DND-41 (cell line): ENCODE data around the gene ZNF554.

Experiments used
- CTCF ChIP-seq: IDR thresholded peaks from 2 replicates; pipeline ENCODE4 v1.5.1; 2012; ENCODE audit warnings: borderline replicate concordance, low read length, moderate library complexity, mild to moderate bottlenecking; ENCODE audit not compliant: poor library complexity, severe bottlenecking; ENCODE audit errors: extremely low read depth
- EZH2 ChIP-seq: IDR thresholded peaks from 3 replicates; pipeline ENCODE4 v1.6.1; 2012; ENCODE audit warnings: borderline replicate concordance, low read depth, mild to moderate bottlenecking, moderate library complexity, low read length, inconsistent platforms; ENCODE audit not compliant: severe bottlenecking

GRCh38 chr19:2841855-2842574, 22.3 kb downstream of the ZNF554 start:
- TF ChIP-seq CTCF (no peak), EZH2 (no peak)
